OCI-LY1 (cell line): ENCODE data around the gene DCST2.

Experiments
- CTCF ChIP-seq: fragments of 200-600 bp; sonication (generic), shearing (Covaris generic); IDR thresholded peaks from 2 replicates; pipeline ENCODE4 v1.5.1; 2017; ENCODE audit warnings: mild to moderate bottlenecking, antibody characterized with exemption, low read length, moderate library complexity, mixed read lengths
- EZH2 ChIP-seq: fragments of 200-600 bp; sonication (generic), shearing (Covaris generic); IDR thresholded peaks from 2 replicates; pipeline ENCODE4 v1.8.0; 2017; ENCODE audit warnings: borderline replicate concordance, mixed run types, mild to moderate bottlenecking, antibody characterized with exemption, low read length, moderate library complexity, mixed read lengths

DNA sequence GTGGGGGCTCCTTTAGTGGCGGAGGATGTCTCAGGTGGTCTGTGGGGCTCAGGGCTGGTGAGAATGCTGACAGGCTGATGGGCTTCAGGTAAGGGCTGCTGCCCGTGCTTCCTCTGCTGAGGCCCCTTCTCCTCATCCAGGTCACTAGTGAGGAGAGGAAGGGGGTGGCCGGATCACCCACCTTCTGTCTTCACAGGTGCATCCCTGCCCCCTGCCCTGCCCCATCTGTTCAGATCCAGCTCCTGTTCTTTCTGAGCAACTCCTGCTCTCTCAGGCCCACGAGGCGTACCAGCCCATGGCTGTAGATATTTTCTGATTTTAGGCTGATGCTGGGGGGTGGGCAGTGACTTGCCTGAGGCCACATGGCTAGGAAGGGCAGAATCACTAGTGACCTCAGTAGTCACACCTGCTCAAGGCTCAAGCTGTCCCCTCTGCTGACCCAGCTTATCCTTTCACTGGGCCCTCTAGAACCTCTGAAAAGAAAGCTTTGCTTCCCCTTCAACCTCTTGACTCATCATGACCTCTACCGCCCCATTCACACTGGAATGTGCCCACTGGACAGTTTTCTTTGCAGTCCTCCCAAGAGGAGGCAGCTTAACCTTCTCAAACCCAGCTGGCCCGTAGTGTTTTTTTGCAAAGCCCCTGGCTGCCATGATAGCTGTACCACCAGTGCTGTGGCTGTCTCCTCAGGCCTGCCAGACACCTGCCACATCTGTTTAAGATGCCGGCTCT, 14.8 kb downstream of the DCST2 start:
- no peak for TF ChIP-seq EZH2
- no peak for TF ChIP-seq CTCF
